PC-3 (cell line): ENCODE data around the gene FAM168A. TPM values are rescaled to one million over a fixed set of nuclear protein-coding genes. Genes with fewer than 3 reads are reported as not detected.

Source experiments
- ATAC-seq: fragments of 200-7000 bp; cut with Tn5 transposase; 2 replicates; pipeline ENCODE4 v1.9.1; 2020; ENCODE audit warnings: mild to moderate bottlenecking, moderate library complexity
- BruUV-seq: library from RNA; stranded (reverse); fragments of 400-500 nt; replicated peaks from 2 replicates; lab custom pipeline; 2021; lab: Mats Ljungman, UMichigan
- CTCF ChIA-PET: fragments of 300-600 bp; sonication (Branson Sonifier 250); formaldehyde crosslinking; loops from one replicate; lab custom pipeline; 2022; ENCODE audit warnings: antibody characterized with exemption; lab: Charles Lee
- POLR2A ChIA-PET: fragments of 300-600 bp; sonication (Branson Sonifier 250); formaldehyde crosslinking; loops from one replicate; lab custom pipeline; 2022; ENCODE audit warnings: antibody characterized with exemption; ENCODE audit not compliant: unreplicated experiment; lab: Charles Lee
- DNase-seq: peaks from one replicate; pipeline ENCODE4 v3.0.0-alpha.2; 2015
- H2AFZ ChIP-seq: fragments of 300-600 bp; sonication (generic); 2 replicates; pipeline ENCODE4 v1.6.0; 2016; ENCODE audit warnings: antibody characterized with exemption, low read length
- H3F3A ChIP-seq: fragments of 300-600 bp; sonication (generic); one replicate; pipeline ENCODE4 v1.6.0; 2017; ENCODE audit warnings: antibody characterized with exemption, low read length, control low read depth, mild to moderate bottlenecking; ENCODE audit not compliant: unreplicated experiment
- H3K27ac ChIP-seq: fragments of 300-600 bp; sonication (generic); 2 replicates; pipeline ENCODE4 v1.5.1; 2016; ENCODE audit warnings: mild to moderate bottlenecking, low read length
- H3K27me3 ChIP-seq: fragments of 300-600 bp; sonication (generic); 2 replicates; pipeline ENCODE4 v1.6.1; 2016; ENCODE audit warnings: low read length, mixed read lengths
- H3K36me3 ChIP-seq: fragments of 300-600 bp; sonication (generic); 2 replicates; pipeline ENCODE4 v1.6.1; 2016; ENCODE audit warnings: low read depth, mixed run types, low read length, mixed read lengths
- H3K4me1 ChIP-seq: fragments of 300-600 bp; sonication (generic); 2 replicates; pipeline ENCODE4 v1.5.1; 2016; ENCODE audit warnings: low read length; ENCODE audit not compliant: insufficient read depth
- H3K4me2 ChIP-seq: fragments of 300-600 bp; sonication (generic); 2 replicates; pipeline ENCODE4 v1.6.0; 2016; ENCODE audit warnings: low read length
- H3K4me3 ChIP-seq: fragments of 300-600 bp; sonication (generic); 2 replicates; pipeline ENCODE4 v1.5.1; 2016; ENCODE audit warnings: mild to moderate bottlenecking, low read length, mixed read lengths
- H3K79me2 ChIP-seq: fragments of 300-600 bp; sonication (generic); 2 replicates; pipeline ENCODE4 v1.6.1; 2017; ENCODE audit warnings: low read length, mixed read lengths
- H3K9ac ChIP-seq: fragments of 300-600 bp; sonication (generic); 2 replicates; pipeline ENCODE4 v1.6.0; 2016; ENCODE audit warnings: mild to moderate bottlenecking, low read length
- H3K9me2 ChIP-seq: fragments of 300-600 bp; sonication (generic); replicated peaks from 2 replicates; pipeline ENCODE4 v1.6.1; 2016; ENCODE audit warnings: mixed run types, low read length, mixed read lengths
- H3K9me3 ChIP-seq: fragments of 300-600 bp; sonication (generic); 2 replicates; pipeline ENCODE4 v1.6.1; 2016; ENCODE audit warnings: low read length, mixed read lengths
- H4K20me1 ChIP-seq: fragments of 300-600 bp; sonication (generic); 2 replicates; pipeline ENCODE4 v1.6.1; 2016; ENCODE audit warnings: low read length, mixed read lengths
- EZH2 ChIP-seq: fragments of 300-600 bp; sonication (generic); IDR thresholded peaks from one replicate; pipeline ENCODE4 v1.6.1; 2017; ENCODE audit warnings: antibody characterized with exemption, mild to moderate bottlenecking, low read length; ENCODE audit not compliant: unreplicated experiment
- EZH2phosphoT487 ChIP-seq: fragments of 300-600 bp; sonication (generic); IDR thresholded peaks from 2 replicates; pipeline ENCODE4 v1.6.1; 2018; ENCODE audit warnings: mild to moderate bottlenecking, antibody characterized with exemption, low read length, borderline replicate concordance
- intact Hi-C: fragments of 100-400 bp; cut with micrococcal nuclease; formaldehyde crosslinking; loops from 2 replicates; pipeline ENCODE4 v1.9.0; 2023
- total RNA-seq: library from RNA; depleted of rRNA; stranded (reverse); fragments of >200 nt; gene quantifications from 2 replicates; pipeline ENCODE4 v1.2.3, GENCODE V29; 2014
- TF ChIP-seq, protein P1 (sequence below): fragments of 300-600 bp; sonication (generic); conservative IDR thresholded peaks from 2 replicates; pipeline ENCODE4 v1.5.1; 2017; ENCODE audit warnings: antibody characterized with exemption, low read depth, mild to moderate bottlenecking, low read length

Gene FAM168A
- total RNA-seq, 1 experiment from 2014 or later: 24.5 TPM

DNA sequence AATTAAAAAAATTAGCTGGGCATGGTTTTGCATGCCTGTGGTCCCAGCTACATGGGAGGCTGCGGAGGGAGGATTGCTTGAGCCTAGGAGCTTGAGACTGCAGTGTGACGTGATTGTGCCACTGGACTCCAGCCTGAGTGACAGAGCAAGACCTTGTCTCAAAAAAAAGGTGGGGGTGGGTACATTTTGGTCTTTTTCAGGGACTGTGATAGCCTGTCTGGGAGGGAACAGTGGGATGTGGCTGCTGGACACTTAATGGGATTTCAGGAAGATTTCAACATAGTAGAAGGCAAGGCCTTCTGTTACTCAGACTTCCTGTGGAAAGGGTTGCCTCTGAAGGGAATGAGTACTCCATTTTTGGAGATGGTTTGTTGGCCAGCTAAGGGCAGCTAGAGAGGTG, 181.1 kb downstream of the FAM168A start:
- CTCF ChIA-PET: no interaction called here
- no peaks in the 10 kb centered on the region for H3F3A ChIP-seq

DNA sequence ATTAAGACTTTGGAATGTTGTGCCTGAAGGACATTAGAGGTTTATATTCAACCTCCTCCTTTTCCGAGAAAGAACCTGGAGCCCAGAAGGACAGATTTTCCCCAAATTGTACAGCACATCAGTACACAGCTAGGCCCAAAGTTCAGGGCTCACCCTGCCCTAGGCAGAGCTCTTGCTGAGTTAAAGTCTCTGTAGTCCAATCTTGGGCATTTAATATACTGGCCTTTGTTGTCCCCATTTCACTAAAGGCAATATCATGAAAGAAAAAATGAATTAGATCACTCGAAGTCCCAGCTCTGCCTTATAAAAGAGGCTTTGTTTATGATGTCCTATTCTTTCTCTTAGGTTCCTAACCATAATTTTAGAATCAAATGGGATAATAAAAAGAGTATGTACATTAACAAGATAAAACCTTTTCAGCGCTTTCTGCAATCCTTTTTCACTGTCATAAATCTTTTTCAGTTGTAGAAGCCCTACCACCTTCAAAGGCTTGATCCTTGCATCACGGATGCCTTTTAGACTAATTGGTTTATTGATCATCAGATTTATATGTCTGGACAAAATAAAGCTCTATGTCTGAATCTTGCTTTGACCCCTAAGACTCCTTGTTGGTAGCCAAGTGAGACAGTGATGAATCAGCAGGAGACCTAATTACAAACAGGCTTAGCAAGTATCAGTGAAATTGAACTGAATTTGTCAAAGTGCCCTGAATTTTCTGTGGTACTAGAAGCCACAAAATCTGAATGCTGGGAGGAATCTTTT, 181.9 kb downstream of the FAM168A start:
- no peak for ATAC-seq
- ChIA-PET POLR2A (no interaction called here), CTCF (no interaction called here)
- H3K27me3 ChIP-seq: no peaks in the 10 kb centered on the region
- H2AFZ ChIP-seq: no peak overlapping the region
- H3K4me1 ChIP-seq: peaks cover 22% of the 10 kb centered on the region
- H3K27ac ChIP-seq: no peak overlapping the region
- no peaks in the 10 kb centered on the region for H3K9me3 ChIP-seq
- TF ChIP-seq, protein P1, sequence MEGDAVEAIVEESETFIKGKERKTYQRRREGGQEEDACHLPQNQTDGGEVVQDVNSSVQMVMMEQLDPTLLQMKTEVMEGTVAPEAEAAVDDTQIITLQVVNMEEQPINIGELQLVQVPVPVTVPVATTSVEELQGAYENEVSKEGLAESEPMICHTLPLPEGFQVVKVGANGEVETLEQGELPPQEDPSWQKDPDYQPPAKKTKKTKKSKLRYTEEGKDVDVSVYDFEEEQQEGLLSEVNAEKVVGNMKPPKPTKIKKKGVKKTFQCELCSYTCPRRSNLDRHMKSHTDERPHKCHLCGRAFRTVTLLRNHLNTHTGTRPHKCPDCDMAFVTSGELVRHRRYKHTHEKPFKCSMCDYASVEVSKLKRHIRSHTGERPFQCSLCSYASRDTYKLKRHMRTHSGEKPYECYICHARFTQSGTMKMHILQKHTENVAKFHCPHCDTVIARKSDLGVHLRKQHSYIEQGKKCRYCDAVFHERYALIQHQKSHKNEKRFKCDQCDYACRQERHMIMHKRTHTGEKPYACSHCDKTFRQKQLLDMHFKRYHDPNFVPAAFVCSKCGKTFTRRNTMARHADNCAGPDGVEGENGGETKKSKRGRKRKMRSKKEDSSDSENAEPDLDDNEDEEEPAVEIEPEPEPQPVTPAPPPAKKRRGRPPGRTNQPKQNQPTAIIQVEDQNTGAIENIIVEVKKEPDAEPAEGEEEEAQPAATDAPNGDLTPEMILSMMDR: no peak
- TF ChIP-seq EZH2phosphoT487 (no peak), EZH2 (no peak)
- H3K9ac ChIP-seq: no peak overlapping the region
- intact Hi-C loops: no loop called here
- H3K79me2 ChIP-seq: no peaks in the 10 kb centered on the region
- no peak overlapping the region for H3K4me2 ChIP-seq
- no TSS peak for BruUV-seq
- no peaks in the 10 kb centered on the region for H4K20me1 ChIP-seq
- H3K36me3 ChIP-seq: no peaks in the 10 kb centered on the region
- DNase-seq: peak; percentile 64
- H3F3A ChIP-seq: no peaks in the 10 kb centered on the region
- H3K9me2 ChIP-seq: no peaks in the 10 kb centered on the region
- no peak overlapping the region for H3K4me3 ChIP-seq

More for the DNA sequence above, 181.1 kb downstream of the FAM168A start:
- DNase-seq (no peak), ATAC-seq (no peak)
- Histone ChIP-seq H3K9ac (no peak overlapping the region), H3K9me2 (no peaks in the 10 kb centered on the region), H3K79me2 (no peaks in the 10 kb centered on the region), H3K36me3 (no peaks in the 10 kb centered on the region), H3K4me3 (no peak overlapping the region), H2AFZ (no peak overlapping the region), H3K4me1 (peaks cover 22% of the 10 kb centered on the region), H3K4me2 (no peak overlapping the region; the same call in 1 of the 2 replicates), H3K27ac (no peak overlapping the region), H3K27me3 (no peaks in the 10 kb centered on the region), H3K9me3 (no peaks in the 10 kb centered on the region), H4K20me1 (no peaks in the 10 kb centered on the region)
- no TSS peak for BruUV-seq
- POLR2A ChIA-PET: no interaction called here
- TF ChIP-seq EZH2 (no peak), EZH2phosphoT487 (no peak)
- TF ChIP-seq, protein P1: no peak
- intact Hi-C loops: no loop called here

GRCh38 chr11:73414977-73415651, 182.8 kb downstream of the FAM168A start:
- no peak for ATAC-seq
- Histone ChIP-seq H3K27me3 (no peaks in the 10 kb centered on the region), H3F3A (no peaks in the 10 kb centered on the region), H3K36me3 (peaks cover 2% of the 10 kb centered on the region; the same call in 1 of the 2 replicates), H3K79me2 (no peaks in the 10 kb centered on the region), H3K9ac (no peak overlapping the region), H3K4me1 (peaks cover 22% of the 10 kb centered on the region), H3K9me2 (no peaks in the 10 kb centered on the region), H3K4me2 (no peak overlapping the region), H2AFZ (no peak overlapping the region), H3K4me3 (no peak overlapping the region), H3K27ac (no peak overlapping the region), H4K20me1 (no peaks in the 10 kb centered on the region), H3K9me3 (no peaks in the 10 kb centered on the region)
- no TSS peak for BruUV-seq
- no peak for TF ChIP-seq EZH2
- TF ChIP-seq, protein P1: no peak
- TF ChIP-seq EZH2phosphoT487: no peak
- no peak for DNase-seq
- POLR2A ChIA-PET: interaction anchor here (0.5 kb wide), 1 partner anchor 30 kb away, joined by 3 read pairs; no protein-coding TSS in a partner anchor
- CTCF ChIA-PET: no interaction called here
- intact Hi-C loops: no loop called here
